HepG2 (cell line): ENCODE data around the gene CLBA1.

Experiments
- ARNT ChIP-seq: fragments of 450-650 bp; IDR thresholded peaks from 2 replicates; pipeline ENCODE4 v1.6.1; 2017
- BHLHE40 ChIP-seq: IDR thresholded peaks from 2 replicates; pipeline ENCODE4 v1.6.1; 2011; ENCODE audit warnings: low read length, improper control_type of control experiment
- CHD2 ChIP-seq: IDR thresholded peaks from 2 replicates; pipeline ENCODE4 v1.6.1; 2011; ENCODE audit warnings: low read depth, low read length, improper control_type of control experiment
- EZH2 ChIP-seq: conservative IDR thresholded peaks from 2 replicates; pipeline ENCODE4 v1.6.1; 2012; ENCODE audit warnings: mild to moderate bottlenecking, low read depth, low read length, moderate library complexity
- POLR2AphosphoS5 ChIP-seq: IDR thresholded peaks from 2 replicates; pipeline ENCODE4 v1.6.1; 2012; ENCODE audit warnings: low read depth, low read length
- SIX1 ChIP-seq: sonication (generic); formaldehyde crosslinking; IDR thresholded peaks from 2 replicates; pipeline ENCODE4 v1.4.0; 2020; ENCODE audit warnings: missing genetic modification reagents, borderline replicate concordance
- SOX13 ChIP-seq, 3 experiments: fragments of 450-650 bp in 1 of 3; sonication (generic) in 1 of 3; formaldehyde crosslinking in 1 of 3; IDR thresholded peaks in 2 of 3; conservative IDR thresholded peaks in 1 of 3; 2 replicates each; pipeline versions ENCODE4 v1.5.0 to v1.6.1; 2016 to 2020; ENCODE audit warnings: antibody characterized with exemption in 1 of 3, mild to moderate bottlenecking in 1 of 3, missing compliant biosample characterization in 1 of 3, missing genetic modification reagents in 1 of 3, moderate library complexity in 1 of 3
- TCF7L2 ChIP-seq: IDR thresholded peaks from 2 replicates; pipeline ENCODE4 v1.6.1; 2011; ENCODE audit warnings: mild to moderate bottlenecking, low read depth, low read length, moderate library complexity
- TOE1 ChIP-seq: sonication (generic); formaldehyde crosslinking; IDR thresholded peaks from 2 replicates; pipeline ENCODE4 v1.4.0; 2020; ENCODE audit warnings: mild to moderate bottlenecking, missing genetic modification reagents
- YY1 ChIP-seq: IDR thresholded peaks from 2 replicates; pipeline ENCODE4 v1.6.1; 2011; ENCODE audit warnings: low read length, low read depth, moderate library complexity, mild to moderate bottlenecking; ENCODE audit not compliant: insufficient read depth, insufficient replicate concordance
- ZNF468 ChIP-seq: sonication (generic); formaldehyde crosslinking; IDR thresholded peaks from 2 replicates; pipeline ENCODE4 v1.8.0; 2022; ENCODE audit warnings: mild to moderate bottlenecking, moderate library complexity, missing genetic modification reagents
- TF ChIP-seq, protein P1 (sequence below): sonication (generic); formaldehyde crosslinking; IDR thresholded peaks from 2 replicates; pipeline ENCODE4 v1.5.0; 2020; ENCODE audit warnings: missing genetic modification reagents
- TF ChIP-seq, protein P2 (sequence below): sonication (generic); formaldehyde crosslinking; IDR thresholded peaks from 2 replicates; pipeline ENCODE4 v1.8.1; 2022; ENCODE audit warnings: mild to moderate bottlenecking, missing genetic modification reagents

DNA sequence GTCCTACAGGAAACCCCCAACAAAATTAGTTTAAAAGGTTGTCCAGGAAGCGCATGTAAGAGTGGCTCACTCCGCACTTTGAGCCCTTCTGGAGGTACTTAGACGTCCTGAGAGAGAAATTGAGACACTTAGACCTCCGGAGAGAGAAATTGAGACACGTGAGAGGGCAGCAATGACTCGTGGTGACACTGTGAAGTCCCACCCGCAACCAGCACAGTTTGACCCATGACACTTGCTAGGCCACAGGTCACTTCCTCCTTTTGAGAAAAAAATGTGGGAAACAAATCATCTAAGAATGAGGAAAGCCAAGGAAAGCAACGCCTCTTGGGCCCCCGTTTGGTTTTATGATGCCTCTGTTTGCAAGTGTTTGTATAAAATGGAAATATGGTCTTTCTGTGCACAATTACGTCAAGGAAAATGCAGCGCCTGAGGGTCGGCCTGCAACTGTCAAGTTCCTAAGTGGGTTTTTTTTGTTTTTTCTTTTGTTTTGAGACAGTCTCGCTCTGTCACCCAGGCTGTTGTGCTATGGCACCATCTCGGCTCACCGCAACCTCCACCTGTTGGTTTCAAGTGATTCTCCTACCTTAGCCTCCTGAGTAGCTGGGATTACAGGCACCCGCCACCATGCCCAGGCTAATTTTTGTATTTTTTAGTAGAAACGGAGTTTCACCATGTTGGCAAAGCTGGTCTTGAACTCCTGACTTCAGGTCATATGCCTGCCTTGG lies 48.9 kb downstream of the CLBA1 start:
- TF ChIP-seq POLR2AphosphoS5 (no peak), ARNT (no peak), TOE1 (CRISPR knock-in tag) (no peak), YY1 (no peak), ZNF468 (CRISPR knock-in tag) (no peak), TCF7L2 (no peak), SOX13 (IDR thresholded peaks at IDR 0.05) (no peak), SOX13 (CRISPR knock-in tag; conservative IDR thresholded peaks at IDR 0.05 in 1 of 2, IDR thresholded peaks at IDR 0.05 in 1 of 2) (no peak), BHLHE40 (no peak), SIX1 (CRISPR knock-in tag) (no peak), CHD2 (no peak), EZH2 (no peak)
- TF ChIP-seq, protein P1, sequence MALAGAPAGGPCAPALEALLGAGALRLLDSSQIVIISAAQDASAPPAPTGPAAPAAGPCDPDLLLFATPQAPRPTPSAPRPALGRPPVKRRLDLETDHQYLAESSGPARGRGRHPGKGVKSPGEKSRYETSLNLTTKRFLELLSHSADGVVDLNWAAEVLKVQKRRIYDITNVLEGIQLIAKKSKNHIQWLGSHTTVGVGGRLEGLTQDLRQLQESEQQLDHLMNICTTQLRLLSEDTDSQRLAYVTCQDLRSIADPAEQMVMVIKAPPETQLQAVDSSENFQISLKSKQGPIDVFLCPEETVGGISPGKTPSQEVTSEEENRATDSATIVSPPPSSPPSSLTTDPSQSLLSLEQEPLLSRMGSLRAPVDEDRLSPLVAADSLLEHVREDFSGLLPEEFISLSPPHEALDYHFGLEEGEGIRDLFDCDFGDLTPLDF (CRISPR knock-in tag), result no peak
- TF ChIP-seq, protein P2, sequence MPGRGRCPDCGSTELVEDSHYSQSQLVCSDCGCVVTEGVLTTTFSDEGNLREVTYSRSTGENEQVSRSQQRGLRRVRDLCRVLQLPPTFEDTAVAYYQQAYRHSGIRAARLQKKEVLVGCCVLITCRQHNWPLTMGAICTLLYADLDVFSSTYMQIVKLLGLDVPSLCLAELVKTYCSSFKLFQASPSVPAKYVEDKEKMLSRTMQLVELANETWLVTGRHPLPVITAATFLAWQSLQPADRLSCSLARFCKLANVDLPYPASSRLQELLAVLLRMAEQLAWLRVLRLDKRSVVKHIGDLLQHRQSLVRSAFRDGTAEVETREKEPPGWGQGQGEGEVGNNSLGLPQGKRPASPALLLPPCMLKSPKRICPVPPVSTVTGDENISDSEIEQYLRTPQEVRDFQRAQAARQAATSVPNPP, result no peak
